Astrocyte (in vitro differentiated cells and primary cell): ENCODE results near the gene GRIA1. TPM values are rescaled to one million over a fixed set of nuclear protein-coding genes. Genes with fewer than 3 reads are reported as not detected.

Source experiments
- DNase-seq: peaks from one replicate; pipeline ENCODE4 v3.0.0-alpha.2; 2010; ENCODE audit warnings: low read depth
- FAIRE-seq: peaks from 2 replicates; lab custom pipeline; 2011; peaks lifted over from hg19 to GRCh38; lab: Jason Lieb, UNC
- H2AFZ ChIP-seq: 2 replicates; pipeline ENCODE4 v1.6.0; 2012; ENCODE audit warnings: low read depth, low read length, inconsistent platforms
- H3K27ac ChIP-seq: 2 replicates; pipeline ENCODE4 v1.5.1; 2011; ENCODE audit warnings: low read depth, low read length, inconsistent platforms
- H3K27me3 ChIP-seq: 2 replicates; pipeline ENCODE4 v1.6.0; 2011; ENCODE audit warnings: low read length, inconsistent platforms; ENCODE audit not compliant: insufficient read depth
- H3K36me3 ChIP-seq: 2 replicates; pipeline ENCODE4 v1.5.1; 2011; ENCODE audit warnings: low read length, inconsistent platforms; ENCODE audit not compliant: insufficient read depth
- H3K4me1 ChIP-seq: 2 replicates; pipeline ENCODE4 v1.5.1; 2011; ENCODE audit warnings: low read length, inconsistent platforms; ENCODE audit not compliant: insufficient read depth
- H3K4me2 ChIP-seq: 2 replicates; pipeline ENCODE4 v1.6.0; 2012; ENCODE audit warnings: low read length, inconsistent platforms
- H3K4me3 ChIP-seq: 2 replicates; pipeline ENCODE4 v1.5.1; 2011; ENCODE audit warnings: low read depth, mild to moderate bottlenecking, low read length, inconsistent platforms; ENCODE audit not compliant: insufficient read depth
- H3K79me2 ChIP-seq: 2 replicates; pipeline ENCODE4 v1.6.0; 2012; ENCODE audit warnings: mild to moderate bottlenecking, low read length, inconsistent platforms; ENCODE audit not compliant: insufficient read depth
- H3K9ac ChIP-seq: 2 replicates; pipeline ENCODE4 v1.6.0; 2012; ENCODE audit warnings: mild to moderate bottlenecking, low read length, inconsistent platforms
- H3K9me3 ChIP-seq: 2 replicates; pipeline ENCODE4 v1.5.1; 2012; ENCODE audit warnings: low read depth, mild to moderate bottlenecking, low read length, inconsistent platforms; ENCODE audit not compliant: insufficient read depth
- H4K20me1 ChIP-seq: 2 replicates; pipeline ENCODE4 v1.6.0; 2012; ENCODE audit warnings: low read length, inconsistent platforms; ENCODE audit not compliant: insufficient read depth
- H3K27ac Mint-ChIP-seq: one replicate; pipeline ENCODE4 v1.8.0; 2021; ENCODE audit warnings: mild to moderate bottlenecking, mixed read lengths; ENCODE audit not compliant: unreplicated experiment
- H3K27me3 Mint-ChIP-seq: one replicate; pipeline ENCODE4 v1.8.0; 2021; ENCODE audit warnings: low read depth, mixed read lengths; ENCODE audit not compliant: unreplicated experiment
- H3K36me3 Mint-ChIP-seq: one replicate; pipeline ENCODE4 v1.8.0; 2021; ENCODE audit warnings: low read depth, mixed read lengths; ENCODE audit not compliant: unreplicated experiment
- H3K4me1 Mint-ChIP-seq: one replicate; pipeline ENCODE4 v1.8.0; 2021; ENCODE audit warnings: low read depth, mixed read lengths; ENCODE audit not compliant: unreplicated experiment
- H3K4me3 Mint-ChIP-seq: one replicate; pipeline ENCODE4 v1.8.0; 2021; ENCODE audit warnings: mild to moderate bottlenecking, moderate library complexity, mixed read lengths; ENCODE audit not compliant: unreplicated experiment
- H3K9me3 Mint-ChIP-seq: one replicate; pipeline ENCODE4 v1.8.0; 2021; ENCODE audit warnings: mild to moderate bottlenecking, mixed read lengths; ENCODE audit not compliant: unreplicated experiment
- EZH2 ChIP-seq: IDR thresholded peaks from 2 replicates; pipeline ENCODE4 v1.6.1; 2012; ENCODE audit warnings: mild to moderate bottlenecking, low read length, inconsistent platforms; ENCODE audit not compliant: insufficient read depth
- total RNA-seq: library from RNA; stranded (reverse); gene quantifications from 2 replicates; pipeline ENCODE4 v1.2.1, GENCODE V29; 2021
- TF ChIP-seq, protein P1 (sequence below): IDR thresholded peaks from 2 replicates; pipeline ENCODE4 v1.5.1; 2011; ENCODE audit warnings: low read depth, mild to moderate bottlenecking, inconsistent platforms, low read length, moderate library complexity; ENCODE audit not compliant: insufficient read depth

The GRIA1 gene
- total RNA-seq, 1 donor from 2014 or later: 5.4 TPM

DNA sequence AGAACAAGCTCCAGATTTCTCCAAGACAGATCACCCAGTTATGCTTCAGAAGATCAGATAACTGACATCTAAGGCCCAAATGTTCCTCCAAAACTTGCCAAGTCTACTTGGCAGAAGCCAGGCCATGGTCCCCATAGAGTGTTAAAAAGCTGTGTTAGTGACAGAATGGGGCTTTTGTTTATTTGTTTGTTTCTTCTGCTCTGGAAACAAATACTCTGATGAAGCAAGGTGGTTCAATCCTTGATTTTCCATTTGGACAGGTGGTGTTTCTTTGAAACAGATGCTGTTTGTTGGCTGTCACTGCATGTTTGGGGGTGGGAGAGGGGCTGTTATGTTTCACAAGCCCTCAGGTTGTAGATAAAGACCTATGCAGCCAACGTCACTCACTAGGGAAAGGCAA, 284.2 kb downstream of the GRIA1 start:
- no peaks in the 10 kb centered on the region for H3K36me3 ChIP-seq
- H3K4me2 ChIP-seq: no peak overlapping the region
- Mint-ChIP-seq H3K4me3 (no peak overlapping the region), H3K27me3 (peaks cover 5% of the 10 kb centered on the region), H3K36me3 (peaks cover 2% of the 10 kb centered on the region), H3K9me3 (peaks cover 2% of the 10 kb centered on the region), H3K4me1 (no peaks in the 10 kb centered on the region), H3K27ac (no peak overlapping the region)
- H3K27me3 ChIP-seq: no peaks in the 10 kb centered on the region
- H3K4me1 ChIP-seq: no peaks in the 10 kb centered on the region
- H3K79me2 ChIP-seq: no peaks in the 10 kb centered on the region
- H3K4me3 ChIP-seq: no peak overlapping the region
- H3K9me3 ChIP-seq: no peaks in the 10 kb centered on the region
- DNase-seq: no peak
- no peaks in the 10 kb centered on the region for H4K20me1 ChIP-seq
- H2AFZ ChIP-seq: no peak overlapping the region
- TF ChIP-seq EZH2: no peak
- TF ChIP-seq, protein P1, sequence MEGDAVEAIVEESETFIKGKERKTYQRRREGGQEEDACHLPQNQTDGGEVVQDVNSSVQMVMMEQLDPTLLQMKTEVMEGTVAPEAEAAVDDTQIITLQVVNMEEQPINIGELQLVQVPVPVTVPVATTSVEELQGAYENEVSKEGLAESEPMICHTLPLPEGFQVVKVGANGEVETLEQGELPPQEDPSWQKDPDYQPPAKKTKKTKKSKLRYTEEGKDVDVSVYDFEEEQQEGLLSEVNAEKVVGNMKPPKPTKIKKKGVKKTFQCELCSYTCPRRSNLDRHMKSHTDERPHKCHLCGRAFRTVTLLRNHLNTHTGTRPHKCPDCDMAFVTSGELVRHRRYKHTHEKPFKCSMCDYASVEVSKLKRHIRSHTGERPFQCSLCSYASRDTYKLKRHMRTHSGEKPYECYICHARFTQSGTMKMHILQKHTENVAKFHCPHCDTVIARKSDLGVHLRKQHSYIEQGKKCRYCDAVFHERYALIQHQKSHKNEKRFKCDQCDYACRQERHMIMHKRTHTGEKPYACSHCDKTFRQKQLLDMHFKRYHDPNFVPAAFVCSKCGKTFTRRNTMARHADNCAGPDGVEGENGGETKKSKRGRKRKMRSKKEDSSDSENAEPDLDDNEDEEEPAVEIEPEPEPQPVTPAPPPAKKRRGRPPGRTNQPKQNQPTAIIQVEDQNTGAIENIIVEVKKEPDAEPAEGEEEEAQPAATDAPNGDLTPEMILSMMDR: no peak
- no peak for FAIRE-seq
- H3K27ac ChIP-seq: no peak overlapping the region
- no peak overlapping the region for H3K9ac ChIP-seq

DNA sequence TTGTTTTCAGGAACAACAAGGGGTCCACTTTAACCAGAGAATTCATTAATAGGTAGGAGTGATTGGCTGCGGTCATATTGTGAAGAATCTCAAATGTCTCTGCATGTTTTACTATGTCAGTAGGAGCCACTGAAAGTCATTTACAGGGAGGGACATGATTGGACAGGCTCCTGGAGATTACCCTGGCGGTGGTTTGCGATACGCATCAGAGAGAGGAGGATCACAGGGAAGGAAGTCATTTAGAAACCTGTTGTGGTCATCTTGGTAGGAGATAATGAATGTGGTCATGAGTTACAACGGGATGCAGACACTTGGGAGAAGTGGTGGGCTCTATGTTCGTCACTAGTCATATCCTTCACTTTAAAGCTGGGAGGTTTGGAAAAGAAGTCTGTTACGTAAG, 285.5 kb downstream of the GRIA1 start:
- Mint-ChIP-seq H3K27me3 (peaks cover 5% of the 10 kb centered on the region), H3K36me3 (no peaks in the 10 kb centered on the region), H3K9me3 (no peaks in the 10 kb centered on the region), H3K4me1 (no peaks in the 10 kb centered on the region), H3K4me3 (no peak overlapping the region), H3K27ac (no peak overlapping the region)
- Histone ChIP-seq H3K36me3 (no peaks in the 10 kb centered on the region), H4K20me1 (no peaks in the 10 kb centered on the region), H3K4me2 (no peak overlapping the region), H3K4me3 (no peak overlapping the region), H3K4me1 (no peaks in the 10 kb centered on the region), H3K9ac (no peak overlapping the region), H3K27ac (no peak overlapping the region), H3K27me3 (no peaks in the 10 kb centered on the region), H2AFZ (no peak overlapping the region), H3K79me2 (no peaks in the 10 kb centered on the region), H3K9me3 (no peaks in the 10 kb centered on the region)
- FAIRE-seq (no peak), DNase-seq (no peak)
- no peak for TF ChIP-seq EZH2
- TF ChIP-seq, protein P1: no peak

DNA sequence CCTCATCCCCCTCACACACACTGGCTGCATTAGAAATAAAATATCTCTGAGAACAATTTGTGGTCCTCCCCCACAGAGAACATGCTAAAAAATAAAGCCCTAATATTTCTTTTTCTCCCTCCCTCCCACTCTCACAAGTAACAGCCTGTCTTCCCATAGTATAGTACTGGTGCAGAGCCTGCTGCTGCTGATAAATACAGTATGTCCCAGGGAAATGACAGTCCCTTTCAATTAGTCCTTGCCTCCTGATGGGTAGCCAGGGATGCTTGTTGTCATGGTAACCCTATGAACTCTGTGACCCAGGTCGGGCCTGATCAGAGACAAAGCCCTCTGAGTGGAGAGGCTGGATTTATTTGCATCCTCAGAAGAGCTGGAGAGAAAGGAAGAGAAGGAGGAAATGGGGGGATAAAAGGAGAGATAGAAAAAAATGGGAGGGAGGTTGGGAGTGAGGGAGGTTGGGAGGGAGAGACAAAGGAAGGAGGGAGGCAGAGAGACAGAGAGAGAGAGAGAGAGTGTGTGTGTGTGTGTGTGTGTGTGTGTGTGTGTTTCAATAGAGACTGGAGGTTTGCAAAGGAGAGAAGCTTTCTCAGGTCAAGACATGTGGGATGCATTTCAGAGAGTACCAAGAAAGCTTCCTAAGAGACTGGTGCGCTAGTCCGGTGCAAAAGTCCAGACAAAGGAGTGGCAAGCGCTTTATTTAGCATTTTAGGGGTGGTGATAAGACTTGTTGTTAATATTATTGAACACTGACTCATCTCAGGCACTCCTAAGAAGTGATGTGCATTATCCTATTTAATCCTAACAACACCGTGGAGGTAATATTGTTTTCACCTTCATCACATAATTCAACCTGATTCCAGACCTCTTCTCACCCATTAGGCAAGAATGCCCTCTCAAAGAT, 287.5 kb downstream of the GRIA1 start:
- Histone ChIP-seq H3K9ac (no peak overlapping the region), H3K4me1 (peaks cover 3% of the 10 kb centered on the region), H3K4me3 (no peak overlapping the region), H3K9me3 (no peaks in the 10 kb centered on the region), H3K27ac (no peak overlapping the region), H3K79me2 (no peaks in the 10 kb centered on the region), H2AFZ (no peak overlapping the region), H3K36me3 (no peaks in the 10 kb centered on the region), H4K20me1 (no peaks in the 10 kb centered on the region), H3K27me3 (no peaks in the 10 kb centered on the region), H3K4me2 (no peak overlapping the region)
- H3K9me3 Mint-ChIP-seq: no peaks in the 10 kb centered on the region
- peaks cover 4% of the 10 kb centered on the region for H3K4me1 Mint-ChIP-seq
- H3K36me3 Mint-ChIP-seq: no peaks in the 10 kb centered on the region
- H3K27me3 Mint-ChIP-seq: peaks cover 3% of the 10 kb centered on the region
- no peak overlapping the region for H3K27ac Mint-ChIP-seq
- no peak for DNase-seq
- TF ChIP-seq, protein P1: no peak
- TF ChIP-seq EZH2: no peak
- H3K4me3 Mint-ChIP-seq: no peak overlapping the region
- FAIRE-seq: no peak
